ENCODE measurements around the gene MXRA7. TPM values are rescaled to one million over a fixed set of nuclear protein-coding genes. Genes with fewer than 3 reads are reported as not detected.

The MXRA7 gene
- total and polyA plus RNA-seq, 9 donors: 107 to 759 (median 187) TPM

GRCh38 chr17:76674600-76674999, 36.2 kb downstream of the MXRA7 start:
- TF ChIP-seq POLR2A (IDR thresholded peaks at IDR 0.05) (no peak), CTCF (IDR thresholded peaks at IDR 0.05) (no peak), EP300 (IDR thresholded peaks at IDR 0.05) (no peak)
- no peak for DNase-seq
- Histone ChIP-seq H3K4me3 (no peak overlapping the region), H3K27ac (no peak overlapping the region), H3K9me3 (no peaks in the 10 kb centered on the region), H3K4me1 (ENCODE audit: insufficient read depth) (peaks cover 8% of the 10 kb centered on the region), H3K36me3 (no peaks in the 10 kb centered on the region), H3K27me3 (no peaks in the 10 kb centered on the region)
- intact Hi-C loops (cut with DNase I): loop anchor here in 1 of 4 donors (10.0 kb wide), 1 partner anchor 50 kb away; the partner anchor contains the start of genes JMJD6 and METTL23
- 98 to 99% (median 99%) methylated on average over 5 of the region's 5 CpGs for WGBS, 3 donors

GRCh38 chr17:76673729-76674128, 37.0 kb downstream of the MXRA7 start:
- Histone ChIP-seq H3K27ac (no peak overlapping the region), H3K36me3 (no peaks in the 10 kb centered on the region), H3K9me3 (no peaks in the 10 kb centered on the region), H3K4me1 (ENCODE audit: insufficient read depth) (peaks cover 8% of the 10 kb centered on the region), H3K4me3 (no peak overlapping the region), H3K27me3 (no peaks in the 10 kb centered on the region)
- intact Hi-C loops (cut with DNase I): loop anchor here in 1 of 4 donors (10.0 kb wide), 1 partner anchor 51 kb away; the partner anchor contains the start of genes JMJD6 and METTL23
- TF ChIP-seq POLR2A (IDR thresholded peaks at IDR 0.05) (no peak), EP300 (IDR thresholded peaks at IDR 0.05) (no peak), CTCF (IDR thresholded peaks at IDR 0.05) (no peak)
- 65 to 69% (median 68%) methylated on average over 5 of the region's 5 CpGs for WGBS, 3 donors
- DNase-seq: no peak

GRCh38 chr17:76672892-76673291, 37.9 kb downstream of the MXRA7 start:
- Histone ChIP-seq H3K27me3 (no peaks in the 10 kb centered on the region), H3K36me3 (no peaks in the 10 kb centered on the region), H3K9me3 (no peaks in the 10 kb centered on the region), H3K4me1 (ENCODE audit: insufficient read depth) (peaks cover 11% of the 10 kb centered on the region), H3K4me3 (no peak overlapping the region), H3K27ac (no peak overlapping the region)
- 83 to 95% (median 91%) methylated on average over 3 of the region's 3 CpGs for whole genome bisulfite sequencing, 3 donors
- intact Hi-C loops (cut with DNase I): loop anchor here in 1 of 4 donors (10.0 kb wide), 1 partner anchor 52 kb away; the partner anchor contains the start of genes JMJD6 and METTL23
- TF ChIP-seq EP300 (IDR thresholded peaks at IDR 0.05) (no peak), POLR2A (IDR thresholded peaks at IDR 0.05) (no peak), CTCF (IDR thresholded peaks at IDR 0.05) (no peak)
- DNase-seq: no peak

- Histone ChIP-seq H3K27me3 (no peaks in the 10 kb centered on the region), H3K4me3 (peak overlapping the region; percentile 77)
- 24 to 46% (median 39%) methylated on average over 13 of the region's 13 CpGs for WGBS, 3 donors
Measured at GRCh38 chr17:76672270-76672851, 38.4 kb downstream of the MXRA7 start.

More at GRCh38 chr17:76672270-76672851, 38.4 kb downstream of the MXRA7 start:
- intact Hi-C loops (cut with DNase I): loop anchor here in 1 of 4 donors (10.0 kb wide), 1 partner anchor 52 kb away; the partner anchor contains the start of genes JMJD6 and METTL23
- no peaks in the 10 kb centered on the region for H3K36me3 ChIP-seq
- peaks cover 12% of the 10 kb centered on the region for H3K4me1 ChIP-seq (ENCODE audit: insufficient read depth)
- no peaks in the 10 kb centered on the region for H3K9me3 ChIP-seq
- no peak for DNase-seq
- H3K27ac ChIP-seq: peak overlapping the region; percentile 4 to 73
- TF ChIP-seq EP300 (IDR thresholded peaks at IDR 0.05): no peak
- no peak for TF ChIP-seq CTCF (IDR thresholded peaks at IDR 0.05)
- no peak for TF ChIP-seq POLR2A (IDR thresholded peaks at IDR 0.05)
